OCI-M2 (cell line): ENCODE measurements around the gene IL21.
A peak's percentile ranks its signal among the peaks of the same experiment; 100 is the strongest.
"Not testable (repeated sequence)": the region's sequence is repeated elsewhere in the genome, so short reads cannot be mapped to it uniquely, and the experiment has no call there.

Experiments
- DNase-seq: peaks from one replicate; lab custom pipeline; 2025; ENCODE audit not compliant: unreplicated experiment; lab: John Stamatoyannopoulos, UW

IL21 gene

DNA sequence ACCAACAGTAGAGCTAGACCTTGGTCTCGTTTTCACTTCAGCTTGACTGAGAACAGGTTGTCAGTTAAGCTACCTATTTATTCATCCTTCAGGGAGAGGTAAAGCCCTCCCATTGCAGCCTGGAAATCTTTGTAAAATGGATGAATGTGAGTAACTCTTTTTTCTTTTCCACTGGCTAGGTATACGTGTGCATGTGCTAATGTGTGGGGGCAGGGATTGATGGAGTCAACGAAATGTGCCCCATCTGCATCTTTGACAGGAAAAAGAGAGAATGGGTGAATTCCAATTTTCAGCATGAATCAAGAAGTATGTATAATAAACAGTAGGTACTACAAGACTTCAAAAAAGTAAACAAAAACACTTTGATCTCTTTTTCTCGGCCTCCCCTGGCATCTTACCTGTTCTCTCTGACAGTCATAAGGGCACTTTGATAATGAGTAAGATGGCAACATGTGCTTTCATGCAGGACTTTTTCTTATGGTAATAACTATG, at the start of gene IL21:
Gene IL21 (minus strand): TSS at position 51 of the 492 bp plus-strand sequence. CDS start 55 bp downstream, outside the sequence.
- no peak for DNase-seq

DNA sequence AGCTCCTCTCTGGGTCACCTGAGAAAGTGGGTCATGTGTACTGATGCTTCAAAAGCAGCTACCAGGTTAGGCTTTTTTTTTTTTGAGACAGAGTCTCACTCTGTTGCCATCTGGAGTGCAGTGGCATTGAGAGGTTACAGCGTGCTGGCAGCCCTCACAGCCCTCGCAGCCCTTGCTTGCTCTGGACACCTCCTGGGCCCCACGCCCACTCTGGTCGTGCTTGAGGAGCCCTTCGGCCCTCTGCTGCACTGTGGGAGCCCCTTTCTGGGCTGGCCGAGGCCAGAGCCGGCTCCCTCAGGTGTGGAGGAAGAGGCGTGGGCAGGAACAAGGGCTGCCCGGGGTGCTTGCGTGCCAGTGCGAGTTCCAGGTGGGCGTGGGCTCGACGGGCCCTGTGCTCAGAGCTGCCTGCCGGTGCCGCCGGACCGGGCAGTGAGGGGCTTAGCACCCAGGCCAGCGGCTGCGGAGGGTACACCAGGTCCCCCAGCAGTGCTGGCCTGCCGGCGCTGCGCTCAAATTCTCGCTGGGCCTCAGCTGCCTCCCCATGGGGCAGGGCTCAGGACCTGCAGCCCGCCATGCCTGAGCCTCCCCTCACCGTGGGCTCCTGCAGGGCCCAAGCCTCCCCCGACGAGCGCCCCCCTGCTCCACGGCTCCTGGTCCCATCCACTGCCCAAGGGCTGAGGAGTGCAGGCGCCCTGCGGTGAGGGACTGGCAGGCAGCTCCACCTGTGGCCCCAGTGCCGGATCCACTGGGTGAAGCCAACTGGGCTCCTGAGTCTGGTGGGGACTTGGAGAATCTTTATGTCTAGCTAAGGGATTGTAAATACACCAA, 49.3 kb upstream of the IL21 start:
- no peak for DNase-seq

DNA sequence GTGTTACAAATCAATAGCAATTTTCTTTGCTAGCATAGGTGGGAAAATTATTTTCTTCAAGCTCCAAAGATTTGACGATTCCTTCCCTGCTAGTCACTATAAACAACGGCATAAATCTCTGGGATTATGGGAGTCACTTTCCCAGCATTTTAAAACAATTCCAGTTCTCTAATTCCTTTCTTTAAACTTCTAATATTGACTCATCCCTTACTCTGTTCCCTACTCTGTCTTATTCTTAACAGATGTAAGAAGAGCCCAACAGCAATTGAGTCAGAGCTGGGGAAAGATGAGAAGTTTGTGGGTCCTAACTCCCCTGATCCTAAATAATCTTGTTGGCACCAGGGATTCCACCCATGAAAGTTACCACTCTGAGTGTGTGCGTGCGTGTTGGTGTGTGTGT, 47.4 kb upstream of the IL21 start:
- DNase-seq = no peak

DNA sequence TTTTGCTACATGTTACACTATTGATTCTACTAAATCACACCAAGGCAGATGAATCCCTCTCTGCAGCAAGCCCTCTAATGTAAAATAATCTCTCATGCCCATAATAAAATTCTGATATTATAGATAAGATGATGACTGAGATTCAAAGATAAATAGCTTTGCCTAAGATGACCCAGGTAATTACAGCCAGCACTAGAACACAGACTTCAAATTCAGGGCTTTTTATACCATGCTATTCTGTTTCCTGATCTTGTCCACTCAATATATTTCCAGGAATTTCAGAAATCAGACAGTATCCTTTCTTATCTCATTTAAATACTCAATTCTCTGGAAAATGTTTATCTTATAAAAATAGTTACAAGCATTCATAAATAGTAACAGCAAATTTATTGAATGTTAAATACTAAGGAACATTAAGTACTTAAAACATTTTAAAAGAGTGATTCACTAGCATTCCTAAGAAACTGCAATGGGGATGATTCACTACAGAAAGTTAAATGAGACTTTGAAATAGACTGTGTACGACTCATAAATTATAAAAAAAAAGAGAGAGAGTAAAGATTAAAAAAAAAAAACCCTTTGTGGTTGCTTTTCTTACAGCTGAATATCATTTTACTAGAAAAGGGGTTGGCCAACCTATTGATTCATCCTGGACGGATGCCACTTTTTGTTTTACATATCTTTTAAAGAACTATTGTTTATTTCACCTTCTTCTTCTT, 45.8 kb upstream of the IL21 start:
- no peak for DNase-seq

DNA sequence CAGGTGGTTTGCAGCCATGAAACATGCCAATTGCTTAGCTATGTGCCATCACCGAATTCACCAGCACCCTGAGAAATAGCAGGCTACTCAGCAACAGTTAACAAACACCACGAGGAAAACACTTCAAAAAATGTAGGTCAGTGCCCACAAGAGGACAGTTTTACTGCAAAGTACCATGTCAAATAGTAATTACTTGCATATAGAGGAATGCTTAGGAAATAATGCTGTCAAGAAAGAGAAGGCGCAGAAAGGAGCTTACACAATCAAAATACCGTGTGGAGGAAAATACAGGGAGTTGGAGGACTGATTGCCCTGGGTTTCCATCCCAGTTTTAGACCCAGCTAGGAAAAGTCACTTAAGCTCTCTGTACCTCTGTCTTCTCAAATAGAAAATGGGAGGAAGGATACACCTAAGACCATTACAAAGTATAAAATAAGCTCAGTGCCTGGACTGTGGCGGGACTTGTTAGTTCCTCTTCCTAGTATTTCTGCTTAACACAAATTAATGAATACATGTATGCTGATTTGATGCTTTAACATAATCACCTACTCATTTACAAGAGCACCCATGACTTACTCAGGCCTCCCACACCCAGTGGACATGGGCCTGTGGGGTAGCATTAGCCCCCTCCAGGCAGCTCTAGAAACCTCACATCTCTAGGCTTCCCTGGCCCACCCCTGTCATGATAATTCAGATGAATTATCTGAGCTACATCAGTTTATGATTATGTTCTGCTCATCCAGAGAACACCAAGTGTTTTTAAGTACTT, 44.5 kb upstream of the IL21 start:
- no peak for DNase-seq

DNA sequence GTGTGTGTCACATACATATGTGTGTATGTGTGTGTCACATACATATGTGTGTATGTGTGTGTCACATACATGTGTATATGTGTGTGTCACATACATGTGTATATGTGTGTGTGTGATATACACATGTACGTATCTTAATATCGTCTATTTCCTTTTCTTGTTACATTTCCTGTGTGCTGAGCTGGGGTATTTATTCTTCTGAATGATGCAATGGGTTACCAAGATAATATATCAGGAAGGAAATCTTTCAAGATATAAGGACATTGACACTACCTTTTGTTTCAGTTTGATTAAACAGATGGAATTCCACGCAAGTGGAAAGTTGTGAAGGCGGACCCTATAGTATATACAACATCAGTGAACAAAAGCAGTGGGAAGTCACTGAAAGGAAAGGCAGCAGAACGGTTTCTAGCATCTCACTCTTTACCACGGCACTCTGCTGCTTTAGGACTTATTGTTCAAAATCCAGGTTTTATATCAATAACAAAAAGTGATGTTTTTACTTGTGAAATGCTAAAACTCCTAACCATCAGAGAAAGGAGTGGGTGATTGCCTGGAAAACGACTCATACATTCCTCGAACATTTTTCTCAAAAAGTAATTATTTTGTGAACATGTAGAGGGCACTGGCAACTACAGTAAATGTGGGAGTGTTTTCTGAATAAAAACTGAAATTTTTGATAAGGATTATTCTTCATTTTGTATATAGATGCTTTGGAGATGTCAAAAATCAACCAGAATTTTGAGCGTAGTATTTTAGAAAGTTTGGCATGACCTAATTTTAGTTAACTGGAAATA, 43.1 kb upstream of the IL21 start:
- no peak for DNase-seq

DNA sequence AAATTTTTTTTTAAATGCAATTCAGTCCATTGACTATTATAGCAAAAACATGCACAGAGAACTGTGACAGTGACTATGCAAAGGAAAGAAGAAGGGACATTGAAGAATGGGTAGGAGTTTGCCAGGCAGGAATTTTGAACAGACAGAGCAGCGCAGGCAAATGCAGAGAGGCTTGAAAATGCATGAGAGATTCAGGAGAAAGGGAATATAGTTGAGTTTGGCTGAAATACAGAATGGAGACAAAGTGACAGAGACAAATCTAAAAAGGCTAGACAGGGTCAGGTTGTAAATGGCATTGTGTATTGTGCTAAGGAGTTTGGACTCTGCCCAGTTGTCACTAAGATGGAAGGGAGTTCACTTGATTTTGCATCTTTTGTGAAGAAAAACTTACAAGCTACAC, 42.4 kb upstream of the IL21 start:
- no peak for DNase-seq

DNA sequence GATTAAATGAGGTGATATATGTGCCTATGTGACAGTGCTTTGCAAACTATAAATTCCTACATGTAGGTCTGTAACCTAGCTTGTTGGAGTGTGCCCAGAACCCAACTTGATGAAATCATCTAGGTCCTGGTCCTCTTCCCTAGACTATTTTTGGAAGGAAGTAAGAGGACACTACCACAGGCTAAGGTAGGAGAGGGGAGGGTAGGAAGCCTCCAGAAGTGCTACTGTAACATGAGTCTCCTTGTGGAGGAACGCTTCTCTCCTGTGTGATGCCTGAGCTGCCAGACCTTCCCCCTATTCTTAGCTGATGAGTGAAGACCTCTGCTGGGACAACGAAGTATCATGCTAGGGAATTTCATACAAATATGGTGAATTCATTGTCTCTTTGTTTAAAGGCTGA, 41.8 kb upstream of the IL21 start:
- DNase-seq = no peak

DNA sequence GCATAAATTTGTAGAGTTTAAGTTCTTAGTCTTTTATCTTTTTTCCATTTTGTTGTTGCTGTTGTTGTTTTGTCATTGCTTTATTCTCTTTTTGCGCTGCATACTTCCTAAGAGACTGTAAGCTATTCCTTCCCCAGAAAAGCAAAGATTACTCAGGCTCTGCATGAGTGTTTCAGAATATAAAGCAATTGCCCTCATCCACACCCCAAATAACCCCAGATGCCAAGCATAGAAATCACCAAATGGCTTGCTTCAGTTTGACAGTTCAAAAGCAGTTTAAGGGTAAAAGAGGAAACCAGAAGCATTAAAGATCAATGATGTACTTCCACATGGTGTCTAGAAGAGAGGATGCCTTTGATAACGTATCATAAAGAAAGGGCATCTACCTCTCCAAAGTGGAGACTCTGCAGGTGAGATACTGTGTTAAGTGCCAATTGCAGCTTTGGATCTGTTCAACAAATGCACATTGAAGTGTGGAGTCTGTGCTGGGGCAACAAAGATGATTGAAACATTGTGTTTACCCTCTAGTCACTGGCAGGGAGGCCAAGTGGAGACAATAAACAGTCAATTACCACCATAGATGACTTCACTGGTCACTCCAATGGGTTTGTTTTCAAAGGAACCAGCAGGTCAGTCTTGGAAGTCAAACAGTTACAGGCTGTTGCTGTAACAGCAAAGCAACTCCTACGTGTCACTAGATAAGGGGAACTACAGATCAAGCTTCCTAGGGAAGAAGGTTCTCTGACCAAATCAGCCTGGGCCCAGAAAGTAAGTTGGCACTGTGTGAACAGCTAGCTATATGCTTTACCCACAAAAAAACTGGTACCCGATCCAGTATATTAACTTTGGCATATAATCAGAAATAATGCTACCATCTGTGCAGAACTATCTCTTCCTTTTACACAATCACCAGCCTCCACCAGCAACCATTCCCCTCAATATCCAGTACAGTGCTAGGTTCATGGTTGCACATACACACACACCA, 40.6 kb upstream of the IL21 start:
- DNase-seq = peak; percentile 5

DNA sequence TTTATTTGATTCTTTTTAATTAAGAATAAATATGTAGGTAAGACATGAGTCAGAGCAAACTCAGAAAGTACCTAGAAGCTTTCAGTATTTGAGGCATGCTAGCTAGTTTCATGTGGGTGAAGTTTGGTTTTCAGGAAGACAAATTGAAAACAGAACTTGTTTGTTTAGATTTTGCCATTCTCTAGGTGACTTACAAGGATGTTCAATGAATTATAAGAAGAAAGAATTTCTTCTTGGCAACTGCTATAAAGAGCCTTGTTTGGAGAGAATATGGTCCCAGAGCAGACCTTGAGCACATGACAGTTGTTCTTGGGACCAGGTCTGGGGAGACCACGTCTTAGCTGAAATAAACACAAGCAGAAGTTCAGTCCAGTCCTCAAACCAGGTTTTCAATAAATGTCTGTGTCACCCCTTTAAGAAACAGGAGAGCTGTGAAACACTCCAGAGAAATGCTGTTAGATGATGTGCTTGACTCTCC, 38.0 kb upstream of the IL21 start:
- DNase-seq = no peak

DNA sequence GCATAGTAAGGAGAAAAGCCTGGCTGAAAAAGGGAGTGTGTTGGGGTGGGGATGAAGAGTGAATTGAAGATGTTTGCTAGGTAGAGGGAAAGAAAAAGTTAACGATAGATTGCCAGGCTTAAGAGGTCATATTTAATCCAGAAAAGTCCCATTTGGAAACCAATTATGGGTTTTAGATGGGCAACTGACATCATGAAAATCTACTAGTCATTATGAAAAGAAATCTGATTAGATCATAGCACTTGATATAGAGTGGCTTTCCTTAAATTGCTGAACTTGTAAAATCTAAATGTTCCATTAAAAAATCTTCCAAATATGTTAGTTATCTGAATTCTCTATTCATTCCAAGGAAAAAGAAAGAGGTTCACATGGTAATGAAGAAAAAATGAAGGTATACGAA, 37.5 kb upstream of the IL21 start:
- no peak for DNase-seq

DNA sequence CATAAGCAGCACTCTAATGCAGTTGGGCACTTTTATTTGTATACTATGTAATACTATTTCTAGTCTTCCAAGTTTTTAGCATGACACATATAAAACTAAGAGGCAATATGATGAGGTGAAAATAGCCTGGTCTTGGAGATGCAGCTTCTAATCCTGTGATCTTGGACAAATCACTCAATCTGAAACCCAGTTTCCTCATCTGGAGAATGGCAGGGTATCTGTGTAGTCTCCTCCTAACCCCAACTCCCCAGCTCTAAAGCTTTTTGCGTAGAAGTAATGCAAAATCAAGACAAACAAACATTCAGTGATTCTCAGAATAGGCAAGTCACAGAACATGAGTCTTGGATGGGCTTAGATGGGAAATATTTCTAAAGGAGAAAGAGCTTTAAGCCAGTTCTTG, 36.7 kb upstream of the IL21 start:
- DNase-seq = no peak

DNA sequence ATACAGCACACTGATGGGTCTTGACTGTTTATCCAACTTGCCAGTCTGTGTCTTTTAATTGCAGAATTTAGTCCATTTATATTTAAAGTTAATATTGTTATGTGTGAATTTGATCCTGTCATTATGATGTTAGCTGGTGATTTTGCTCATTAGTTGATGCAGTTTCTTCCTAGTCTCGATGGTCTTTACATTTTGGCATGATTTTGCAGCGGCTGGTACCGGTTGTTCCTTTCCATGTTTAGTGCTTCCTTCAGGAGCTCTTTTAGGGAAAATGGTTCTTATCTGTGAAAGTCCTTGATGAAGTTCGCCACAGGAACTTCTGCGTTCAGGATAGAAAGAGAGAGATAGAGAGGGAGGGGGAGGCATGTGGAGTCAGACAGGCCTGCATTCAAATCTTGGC, 35.7 kb upstream of the IL21 start:
- DNase-seq = not testable (repeated sequence)

DNA sequence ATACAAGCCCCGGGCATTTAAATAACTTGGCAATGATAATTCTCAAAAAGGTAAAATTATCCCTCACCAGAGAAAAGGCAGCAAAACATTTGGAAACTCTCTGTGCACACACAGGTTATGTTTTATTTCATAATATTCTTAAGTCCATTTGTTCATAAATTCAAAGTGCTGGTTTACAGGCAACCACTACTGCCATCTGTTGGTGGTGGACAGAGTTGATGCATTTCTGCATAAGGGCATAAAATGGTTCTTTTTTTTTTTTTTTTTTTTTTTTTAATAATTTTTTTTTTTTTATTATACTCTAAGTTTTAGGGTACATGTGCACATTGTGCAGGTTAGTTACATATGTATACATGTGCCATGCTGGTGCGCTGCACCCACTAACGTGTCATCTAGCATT, 31.5 kb upstream of the IL21 start:
- DNase-seq = no peak

DNA sequence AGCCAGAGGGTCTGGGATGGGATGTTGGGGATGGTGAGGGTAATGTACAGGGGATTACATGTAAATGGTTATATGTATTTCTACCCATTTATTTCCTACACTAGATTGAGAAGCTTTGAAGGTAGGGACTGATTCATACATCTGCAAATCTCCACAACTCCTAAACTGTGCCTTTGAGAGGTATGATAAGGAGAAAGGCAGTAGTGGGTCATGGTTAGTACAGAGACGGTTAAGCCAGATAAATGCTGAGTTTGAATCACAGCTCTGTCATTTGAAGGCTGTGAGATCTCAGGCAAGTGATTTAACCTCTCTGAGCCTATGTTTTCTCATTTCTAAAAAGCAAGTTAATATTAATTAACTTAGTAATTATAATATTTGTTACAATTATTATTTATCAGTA, 29.3 kb upstream of the IL21 start:
- no peak for DNase-seq

DNA sequence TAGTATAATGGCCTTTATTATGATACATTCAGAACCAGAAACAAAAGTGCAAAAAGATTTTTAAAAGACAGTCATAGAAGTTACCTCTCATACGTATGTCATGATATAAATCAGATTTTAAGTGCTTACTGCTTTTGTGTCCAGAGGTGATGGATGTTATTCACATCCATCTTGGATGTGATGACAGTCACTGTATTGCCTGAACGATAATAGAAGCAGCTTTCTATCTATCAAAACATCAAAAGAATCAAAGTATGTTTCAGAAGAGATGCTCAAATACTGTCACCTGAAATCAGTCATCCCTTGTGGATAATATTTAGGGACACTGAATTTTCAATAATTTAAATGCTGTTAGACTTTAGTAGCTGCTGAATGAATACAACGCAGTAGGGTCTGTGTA, 26.8 kb upstream of the IL21 start:
- no peak for DNase-seq

DNA sequence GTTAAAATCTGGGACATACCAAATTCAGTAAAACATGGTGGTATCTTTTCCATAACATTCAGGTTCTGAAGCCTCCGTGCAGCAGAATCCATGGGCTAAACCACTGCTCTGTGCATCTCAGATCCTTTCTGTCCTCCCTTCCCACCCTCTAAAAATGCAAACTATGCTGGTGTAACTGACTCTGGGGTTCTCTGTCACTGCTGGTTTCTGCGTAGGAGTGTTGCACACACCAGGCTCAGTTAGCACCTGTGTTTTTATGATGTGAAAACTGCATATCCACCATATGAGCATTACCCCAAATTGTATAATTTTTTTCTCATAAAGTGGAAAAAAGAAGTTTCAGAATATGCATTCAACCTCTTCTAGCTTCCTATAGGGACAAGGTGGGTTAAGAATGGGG, 22.4 kb upstream of the IL21 start:
- no peak for DNase-seq

DNA sequence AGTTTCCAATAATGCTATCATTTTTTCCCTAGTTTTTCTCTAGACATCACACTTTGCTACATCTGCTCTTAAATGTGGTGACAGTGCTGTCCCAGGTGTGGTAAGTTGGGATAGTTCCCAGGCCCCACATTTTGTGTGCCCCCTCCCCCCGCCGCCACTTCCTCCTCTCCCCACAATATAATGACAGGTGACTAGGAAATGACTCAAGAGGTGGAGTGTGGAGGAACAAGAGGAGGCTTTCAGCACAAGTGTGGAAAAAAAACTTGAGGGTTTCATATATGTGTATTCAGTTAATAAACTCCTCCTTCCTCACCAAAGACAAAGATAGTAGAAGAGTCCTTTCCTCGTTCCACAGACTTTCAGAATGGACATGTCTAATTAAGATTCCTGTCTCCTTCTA, 18.3 kb upstream of the IL21 start:
- DNase-seq = no peak

DNA sequence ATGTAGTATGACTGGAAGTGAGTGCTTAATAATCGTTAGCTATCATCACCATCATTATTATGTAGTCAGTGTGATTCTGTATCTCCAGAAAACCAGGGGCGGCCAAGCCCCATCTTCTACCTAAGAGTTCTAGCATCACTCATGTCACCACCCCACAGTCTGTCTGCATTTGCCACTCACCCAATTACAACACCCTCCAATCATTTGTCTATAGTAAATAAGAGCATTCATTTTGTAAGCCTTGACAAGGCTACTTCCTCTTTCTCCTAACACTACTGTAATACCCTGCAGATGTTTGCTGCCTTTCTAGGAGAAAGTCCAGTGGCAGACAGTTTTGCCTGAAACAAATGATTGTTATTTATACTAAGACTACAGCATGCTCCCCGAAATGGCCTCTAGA, 15.8 kb upstream of the IL21 start:
- no peak for DNase-seq

DNA sequence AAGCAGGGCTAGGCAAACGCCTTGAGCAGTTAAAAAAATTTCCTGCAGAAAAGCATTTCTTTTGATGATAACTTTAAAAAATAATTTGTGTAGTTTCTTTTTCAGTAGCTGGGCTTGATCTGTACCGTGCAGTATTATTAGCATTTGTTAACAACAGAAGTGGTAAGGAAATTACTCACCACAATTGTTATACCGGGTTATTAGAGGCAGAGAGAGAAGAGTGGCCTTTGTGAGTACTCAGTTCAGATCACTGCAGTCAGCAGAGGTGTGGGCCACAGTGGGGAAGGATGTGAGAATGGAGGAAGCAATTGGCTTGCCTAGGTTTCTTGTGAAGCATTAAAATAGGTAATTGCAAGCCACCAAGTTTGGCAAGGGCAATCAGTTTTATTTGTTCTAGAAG, 14.3 kb upstream of the IL21 start:
- no peak for DNase-seq
